Superior temporal gyrus (tissue), 1 donor: ENCODE results near the gene APOF.
"Not testable (repeated sequence)": the region's sequence is repeated elsewhere in the genome, so short reads cannot be mapped to it uniquely, and the experiment has no call there.

Experiments
- DNase-seq: peaks from one replicate; pipeline ENCODE4 v3.0.0-alpha.2; 2016; ENCODE audit errors: extremely low spot score

Gene APOF, protein sequence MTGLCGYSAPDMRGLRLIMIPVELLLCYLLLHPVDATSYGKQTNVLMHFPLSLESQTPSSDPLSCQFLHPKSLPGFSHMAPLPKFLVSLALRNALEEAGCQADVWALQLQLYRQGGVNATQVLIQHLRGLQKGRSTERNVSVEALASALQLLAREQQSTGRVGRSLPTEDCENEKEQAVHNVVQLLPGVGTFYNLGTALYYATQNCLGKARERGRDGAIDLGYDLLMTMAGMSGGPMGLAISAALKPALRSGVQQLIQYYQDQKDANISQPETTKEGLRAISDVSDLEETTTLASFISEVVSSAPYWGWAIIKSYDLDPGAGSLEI

DNA sequence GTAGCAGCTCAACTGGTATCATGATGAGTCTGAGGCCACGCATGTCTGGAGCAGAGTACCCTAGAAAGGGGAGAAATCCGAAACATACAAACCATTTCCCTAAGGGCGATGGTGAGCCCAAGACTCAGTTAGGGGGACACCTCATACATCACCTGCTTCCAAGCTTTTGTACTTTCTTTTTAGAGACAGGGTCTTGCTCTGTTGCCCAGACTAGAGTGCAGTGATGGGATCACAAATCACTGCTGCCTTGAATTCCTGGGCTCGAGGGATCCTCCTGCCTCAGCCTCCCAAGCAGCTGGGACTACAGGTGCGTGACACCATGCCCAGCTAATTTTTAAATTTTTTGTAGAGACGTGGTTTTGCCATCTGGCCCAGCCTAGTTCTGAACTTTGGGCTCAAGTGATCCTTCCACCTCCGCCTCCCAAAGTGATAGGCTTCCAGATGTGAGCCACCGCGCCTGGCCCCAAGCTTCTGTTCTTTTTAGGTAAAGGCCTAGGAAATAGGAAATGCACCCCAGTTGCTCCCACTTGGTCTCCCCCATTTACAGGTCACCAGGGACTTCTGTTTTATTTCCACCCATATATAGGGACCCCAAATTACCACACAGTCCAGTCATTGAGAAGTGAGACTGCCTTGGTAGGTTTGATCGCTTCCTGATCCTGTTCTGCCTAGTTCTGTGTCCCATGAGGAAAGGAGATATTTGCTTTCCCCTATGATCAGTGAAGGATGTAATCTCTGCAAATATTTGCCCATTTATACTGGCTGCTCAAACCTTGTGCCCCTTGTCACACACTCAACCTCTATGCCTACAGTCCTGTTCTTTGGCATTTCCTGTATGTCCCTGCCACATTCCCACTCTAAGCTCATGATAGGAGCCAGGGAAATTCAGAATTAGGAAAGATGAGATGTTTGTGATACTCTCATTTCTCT lies at the start of gene APOF:
Gene APOF (minus strand): TSS at position 728 of the 930 bp plus-strand sequence. CDS start 112 bp downstream, at position 616.
- DNase-seq, result no peak

DNA sequence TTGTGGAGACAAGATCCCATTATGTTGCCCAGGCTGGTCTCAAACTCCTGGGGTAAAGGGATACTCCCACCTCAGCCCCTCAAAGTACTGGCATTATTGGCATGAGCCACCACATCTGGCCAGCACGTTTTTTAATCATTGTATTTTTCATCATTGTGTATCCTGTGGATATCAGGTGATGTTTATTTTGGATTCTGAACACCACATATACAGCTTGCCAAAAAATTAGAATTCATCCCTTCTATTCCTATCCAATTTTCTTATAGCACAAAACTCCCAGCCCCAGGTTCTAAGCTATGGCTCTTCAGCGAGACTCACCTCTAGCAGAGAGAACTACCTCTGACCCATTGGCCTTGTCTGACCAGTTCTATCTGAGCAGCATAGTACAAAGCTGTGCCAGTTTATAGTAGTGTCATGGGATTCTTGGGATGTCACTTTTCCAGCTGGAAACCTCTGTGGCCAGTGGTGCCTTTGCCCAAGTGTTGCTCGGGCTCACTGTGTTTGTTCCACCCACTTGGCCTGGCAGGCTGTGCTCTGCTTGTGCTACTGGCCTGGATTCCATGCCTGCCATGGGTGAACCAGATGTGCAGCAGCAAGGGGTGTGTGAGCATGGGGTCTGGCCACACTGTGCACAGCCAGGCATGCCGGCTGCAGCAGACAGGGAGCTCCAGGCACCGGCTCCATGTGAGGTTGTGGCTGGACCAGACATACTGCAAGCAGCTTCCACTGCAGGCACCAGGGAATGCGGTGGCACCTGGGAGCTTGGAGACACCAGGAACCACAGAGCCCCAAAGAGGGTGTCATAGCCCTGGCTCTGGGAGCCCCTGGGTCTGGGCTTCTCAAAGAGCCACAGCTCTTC lies 49.4 kb upstream of the APOF start:
- no peak for DNase-seq

DNA sequence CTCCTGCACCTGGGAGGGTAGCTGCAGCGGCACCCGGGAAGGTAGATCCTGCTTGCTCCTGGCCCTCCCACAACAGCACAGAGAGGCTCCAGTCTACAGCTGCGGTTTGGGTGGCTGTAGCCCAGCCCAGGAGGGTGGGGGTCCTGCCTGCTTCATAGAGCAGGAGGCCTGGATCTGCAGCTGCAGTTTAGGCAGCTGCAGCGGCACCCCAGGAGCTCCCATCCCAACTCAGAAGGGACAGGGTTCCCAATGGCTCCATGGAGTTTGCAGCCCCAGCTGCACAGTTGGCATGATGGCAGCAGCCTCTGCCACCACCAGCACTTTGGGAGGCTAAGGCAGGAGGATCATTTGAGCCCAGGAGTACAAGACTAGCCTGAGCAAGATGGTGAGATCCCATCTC lies 48.1 kb upstream of the APOF start:
- no peak for DNase-seq

DNA sequence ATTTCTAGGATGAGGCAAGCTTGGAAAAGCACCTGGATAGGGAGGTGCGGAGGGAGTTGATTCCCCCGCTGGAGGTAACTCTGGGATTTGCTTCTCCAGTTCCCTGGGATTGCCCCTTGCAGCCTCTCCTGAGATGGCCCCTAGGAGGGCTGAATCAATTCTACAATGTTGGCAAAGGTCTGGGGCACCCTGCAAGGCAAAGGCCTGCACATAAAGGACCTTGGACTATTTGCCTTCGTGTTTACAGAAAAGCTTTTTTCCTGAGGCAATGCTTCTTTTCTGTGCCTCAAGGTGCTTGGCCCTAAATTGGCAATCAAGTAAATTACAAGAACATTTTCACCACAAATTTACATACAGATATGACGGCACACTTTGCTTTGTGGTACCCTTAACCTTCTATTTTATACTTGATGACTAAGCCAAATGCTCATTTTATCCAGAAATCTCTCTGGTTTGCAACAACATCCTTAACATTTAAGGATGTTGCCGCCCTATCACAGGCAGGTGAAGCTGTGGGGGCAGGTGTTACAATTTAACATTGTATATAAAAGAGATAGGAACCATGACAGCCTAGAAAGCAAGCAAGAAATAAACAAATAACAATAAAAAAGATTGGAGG lies 46.3 kb upstream of the APOF start:
- DNase-seq, result no peak

DNA sequence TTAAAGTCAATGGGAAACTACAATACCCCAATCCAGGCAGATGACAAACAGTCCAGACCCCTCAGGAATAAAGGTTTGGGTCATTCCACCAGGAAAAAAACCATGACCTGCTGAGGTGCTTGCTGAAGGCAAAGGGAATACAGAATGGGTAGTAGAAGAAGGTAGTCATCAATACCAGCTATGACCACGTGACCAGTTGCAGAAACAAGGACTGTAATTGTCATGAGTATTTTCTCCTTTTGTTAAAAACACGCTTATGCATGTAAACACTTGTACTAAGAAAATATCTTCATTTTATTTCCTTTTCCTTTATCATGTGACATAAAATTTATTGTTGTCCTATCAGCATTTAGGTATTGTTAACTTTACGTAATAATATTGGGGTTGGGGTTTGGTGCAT lies 41.6 kb upstream of the APOF start:
- DNase-seq, result not testable (repeated sequence)

DNA sequence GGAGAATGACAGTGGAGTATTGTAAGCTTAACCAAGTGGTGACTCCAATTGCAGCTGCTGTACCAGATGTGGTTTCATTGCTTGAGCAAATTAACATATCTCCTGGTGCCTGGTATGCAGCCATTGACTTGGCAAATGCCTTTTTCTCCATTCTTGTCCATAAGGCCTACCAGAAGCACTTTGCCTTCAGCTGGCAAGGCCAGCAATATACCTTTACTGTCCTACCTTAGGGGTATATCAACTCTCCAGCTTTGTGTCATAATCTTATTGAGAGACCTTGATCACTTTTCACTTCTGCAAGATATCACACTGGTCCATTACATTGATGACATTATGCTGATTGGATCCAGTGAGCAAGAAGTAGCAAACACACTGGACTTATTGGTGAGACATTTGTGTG lies 39.0 kb upstream of the APOF start:
- DNase-seq, result not testable (repeated sequence)

DNA sequence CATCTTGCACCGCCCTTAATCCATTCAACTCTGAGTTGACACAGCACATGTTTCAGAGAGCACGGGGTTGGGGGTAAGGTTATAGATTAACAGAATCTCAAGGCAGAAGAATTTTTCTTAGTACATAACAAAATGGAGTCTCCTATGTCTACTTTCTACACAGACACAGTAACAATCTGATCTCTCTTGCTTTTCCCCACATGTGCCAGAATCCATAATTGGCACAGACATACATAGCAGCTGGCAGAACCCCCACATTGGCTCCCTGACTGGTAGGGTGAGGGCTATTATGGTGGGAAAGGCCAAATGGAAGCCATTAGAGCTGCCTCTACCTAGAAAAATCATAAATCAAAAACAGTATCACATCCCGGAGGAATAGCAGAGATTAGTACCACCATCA lies 38.5 kb upstream of the APOF start:
- not testable (repeated sequence) for DNase-seq

DNA sequence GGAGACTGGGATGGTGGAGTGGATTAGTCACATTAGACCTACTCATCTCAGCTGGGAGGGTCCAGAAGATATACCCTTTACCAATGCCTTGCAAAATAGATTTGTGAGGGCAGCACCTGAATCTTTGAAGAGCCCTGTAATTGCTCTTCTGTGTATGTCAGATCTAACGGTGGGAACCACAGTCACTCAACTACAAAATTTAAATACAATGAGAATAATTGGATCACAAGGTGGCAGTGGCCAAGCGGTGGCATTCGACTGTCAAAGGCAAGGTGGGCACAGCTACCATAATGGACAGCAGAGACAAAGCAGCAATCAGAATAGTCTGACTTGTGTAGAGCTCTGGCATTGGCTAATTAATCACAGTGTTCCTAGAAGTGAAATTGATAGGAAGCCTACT lies 36.8 kb upstream of the APOF start:
- DNase-seq, result not testable (repeated sequence)

DNA sequence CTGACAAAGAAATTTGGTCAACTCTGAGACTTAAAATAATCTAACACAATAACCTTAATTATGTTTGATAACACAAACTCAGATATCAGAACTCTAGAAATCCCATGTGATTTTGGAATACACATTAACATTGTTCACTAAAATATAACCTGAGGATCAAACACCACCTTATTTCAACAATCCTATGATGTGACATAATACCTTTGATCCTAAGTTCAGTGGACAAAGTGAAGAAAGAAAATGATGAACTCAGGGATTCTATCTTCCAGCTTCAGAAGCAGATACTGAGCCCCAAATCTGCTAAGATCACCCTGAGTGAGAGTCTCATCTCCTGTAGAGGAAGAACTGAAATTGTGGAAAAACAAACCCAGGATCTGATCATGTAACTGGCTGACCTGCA lies 35.7 kb upstream of the APOF start:
- DNase-seq, result no peak

DNA sequence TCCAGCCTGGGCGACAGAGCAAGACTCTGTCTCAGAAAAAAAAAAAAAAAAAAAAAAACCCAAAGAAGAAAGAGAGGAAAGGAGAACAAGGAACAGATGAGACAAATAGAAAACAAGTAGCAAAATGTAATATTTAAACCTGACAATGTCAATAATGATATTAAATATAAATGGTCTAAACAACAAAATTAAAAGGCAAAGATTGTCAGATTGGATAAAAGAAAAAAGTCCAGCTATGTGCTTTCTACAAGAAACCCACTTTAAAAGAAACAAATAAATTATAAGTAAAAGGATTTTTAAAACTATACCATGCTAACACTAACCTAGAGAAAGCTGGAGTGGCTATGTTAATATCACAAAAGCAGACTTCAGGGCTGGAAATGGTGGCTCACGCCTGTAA lies 29.7 kb upstream of the APOF start:
- no peak for DNase-seq

DNA sequence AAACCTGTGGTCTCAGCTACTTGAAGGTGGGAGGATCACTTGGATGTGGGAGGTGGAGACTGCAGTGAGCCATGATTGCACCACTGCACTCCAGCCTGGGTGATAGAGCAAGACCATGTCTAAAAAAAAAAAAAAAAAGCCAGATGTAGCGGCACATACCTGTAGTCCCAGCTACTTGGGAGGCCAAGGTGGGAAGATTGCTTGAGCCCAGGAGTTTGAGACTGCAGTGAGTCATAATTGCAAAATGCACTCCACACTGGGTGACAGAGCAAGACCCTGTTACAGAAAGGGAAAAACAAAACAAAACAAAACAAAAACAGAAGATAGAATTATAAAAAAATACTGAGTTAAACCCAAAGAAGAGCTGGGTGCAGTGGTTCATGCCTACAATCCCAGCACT lies 29.1 kb upstream of the APOF start:
- DNase-seq, result no peak

DNA sequence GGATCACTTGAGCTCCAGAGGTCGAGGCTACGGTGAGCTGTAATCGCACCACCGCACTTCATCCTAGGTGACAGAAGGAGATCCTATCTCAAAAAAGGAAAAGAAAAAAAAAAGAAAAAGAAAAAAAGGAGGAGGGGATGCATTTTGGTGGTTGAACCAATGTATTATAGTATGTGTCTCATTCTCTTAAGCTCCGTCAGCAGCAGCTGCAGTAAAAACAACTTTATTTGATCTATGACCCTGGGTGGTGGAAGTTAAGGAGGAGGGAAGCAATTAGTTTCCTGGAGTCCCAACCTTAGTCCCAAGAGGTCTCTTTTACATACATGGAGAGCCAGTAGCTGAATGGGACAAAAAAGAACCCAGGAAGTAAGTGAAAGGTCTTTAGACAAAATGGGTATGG lies 26.8 kb upstream of the APOF start:
- DNase-seq, result no peak

DNA sequence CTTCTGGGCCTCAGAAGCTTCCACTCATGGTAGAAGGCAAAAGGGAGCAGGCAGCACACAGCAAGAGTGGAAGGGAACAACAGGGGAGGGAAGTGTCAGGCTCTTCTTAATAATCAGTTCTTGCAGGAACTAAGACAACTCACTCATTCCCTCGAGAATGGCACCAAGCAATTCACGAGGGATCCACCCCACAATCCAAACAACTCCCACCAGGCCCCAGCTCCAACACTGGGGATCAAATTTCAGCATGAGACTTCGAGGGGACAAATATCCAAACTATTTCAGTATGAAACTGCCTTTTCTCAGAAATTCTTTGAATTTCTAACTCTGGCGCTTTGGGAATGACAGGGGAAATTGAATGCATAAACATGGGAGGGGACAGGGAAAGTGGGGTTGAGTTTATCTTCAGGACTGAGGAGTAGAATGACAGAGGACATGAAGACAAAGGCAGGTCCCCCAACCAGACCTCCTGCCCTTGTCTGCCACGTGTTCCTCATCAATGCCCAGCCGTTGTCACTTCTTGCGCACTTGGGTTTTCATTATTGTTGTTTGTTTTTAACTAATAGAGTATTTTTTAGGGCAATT lies 24.6 kb upstream of the APOF start:
- DNase-seq, result no peak

DNA sequence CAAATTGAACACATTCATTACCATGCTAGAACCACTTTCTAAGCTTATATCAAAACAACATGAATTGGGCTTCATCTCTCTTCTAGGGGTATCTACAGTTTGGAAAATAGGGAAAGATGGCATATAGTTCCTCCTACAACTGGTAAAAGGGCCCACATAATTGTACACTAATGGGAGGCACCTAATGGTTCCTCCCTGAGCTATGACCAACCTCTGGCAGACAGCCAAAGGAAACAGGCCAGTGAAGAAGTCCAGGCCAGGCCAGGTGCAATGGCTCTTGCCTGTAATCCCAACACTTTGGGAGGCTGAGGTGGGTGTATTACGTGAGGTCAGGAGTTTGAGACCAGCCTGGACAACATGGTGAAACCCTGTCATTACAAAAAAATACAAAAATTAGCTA lies 23.2 kb upstream of the APOF start:
- no peak for DNase-seq

DNA sequence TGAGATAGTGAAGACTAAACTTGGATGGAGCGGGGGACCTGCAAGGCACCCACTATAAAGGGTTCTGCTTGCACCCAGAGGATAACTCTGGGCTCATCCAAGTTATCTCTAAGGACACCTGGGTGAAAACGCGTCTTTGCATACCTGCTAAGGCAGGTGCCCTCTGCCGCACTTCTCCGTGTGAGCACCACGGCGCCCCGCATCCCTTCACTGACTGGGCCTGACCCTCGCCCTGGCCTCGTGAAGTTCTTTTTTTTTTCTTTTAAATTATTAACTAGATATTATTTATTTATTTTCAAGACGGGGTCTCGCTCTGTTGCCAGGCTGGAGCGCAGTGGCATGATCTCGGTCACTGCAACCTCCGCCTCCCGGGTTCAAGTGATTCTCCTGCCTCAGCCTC lies 20.0 kb upstream of the APOF start:
- DNase-seq, result no peak

DNA sequence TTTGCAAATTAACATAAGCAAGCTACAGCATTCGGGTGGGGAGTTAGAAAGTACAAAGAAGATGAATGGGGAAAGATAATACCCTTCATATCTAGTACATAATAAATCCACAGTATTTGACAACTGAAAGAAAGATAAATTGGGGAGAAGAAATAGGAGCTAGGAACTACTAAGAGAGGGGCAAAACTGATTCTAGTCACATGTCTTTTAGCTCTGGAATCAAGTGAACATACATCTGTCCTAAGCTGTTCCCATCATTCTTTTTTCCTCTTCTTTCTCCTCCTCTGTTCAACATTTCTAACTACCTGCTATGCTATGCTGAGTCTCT lies 15.3 kb upstream of the APOF start:
- no peak for DNase-seq

DNA sequence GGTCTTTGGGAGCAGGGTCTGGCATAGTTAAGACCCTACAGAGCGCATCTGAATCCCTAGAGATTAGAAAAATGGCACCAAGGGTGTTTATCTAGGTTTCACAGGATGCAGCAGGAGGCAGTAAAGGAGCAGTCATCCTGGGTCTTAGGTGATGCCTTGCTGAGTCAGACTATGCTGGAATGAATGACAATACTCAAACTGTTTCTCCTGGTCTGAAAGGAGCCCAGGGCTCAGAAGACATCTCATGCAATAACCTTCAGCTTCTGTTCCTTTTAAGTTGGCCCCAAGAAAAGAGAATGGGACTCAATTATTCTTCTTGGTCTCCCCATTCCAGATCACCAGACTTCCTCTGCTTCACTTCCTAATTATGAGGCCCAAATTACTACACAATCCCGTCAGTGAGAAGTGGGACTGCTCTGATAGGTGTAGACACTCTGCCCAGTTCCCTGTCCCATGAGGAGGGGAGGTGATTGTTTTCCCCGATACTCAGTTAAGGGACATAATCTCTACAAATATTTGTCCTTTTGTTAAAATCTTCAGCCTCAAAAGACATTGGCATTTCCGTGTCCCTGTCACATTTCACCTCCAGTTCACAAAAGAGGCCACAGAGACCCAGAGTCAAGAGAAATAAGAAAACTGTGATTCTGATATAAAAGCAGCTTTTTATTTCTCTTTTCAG lies 14.8 kb upstream of the APOF start:
- no peak for DNase-seq

DNA sequence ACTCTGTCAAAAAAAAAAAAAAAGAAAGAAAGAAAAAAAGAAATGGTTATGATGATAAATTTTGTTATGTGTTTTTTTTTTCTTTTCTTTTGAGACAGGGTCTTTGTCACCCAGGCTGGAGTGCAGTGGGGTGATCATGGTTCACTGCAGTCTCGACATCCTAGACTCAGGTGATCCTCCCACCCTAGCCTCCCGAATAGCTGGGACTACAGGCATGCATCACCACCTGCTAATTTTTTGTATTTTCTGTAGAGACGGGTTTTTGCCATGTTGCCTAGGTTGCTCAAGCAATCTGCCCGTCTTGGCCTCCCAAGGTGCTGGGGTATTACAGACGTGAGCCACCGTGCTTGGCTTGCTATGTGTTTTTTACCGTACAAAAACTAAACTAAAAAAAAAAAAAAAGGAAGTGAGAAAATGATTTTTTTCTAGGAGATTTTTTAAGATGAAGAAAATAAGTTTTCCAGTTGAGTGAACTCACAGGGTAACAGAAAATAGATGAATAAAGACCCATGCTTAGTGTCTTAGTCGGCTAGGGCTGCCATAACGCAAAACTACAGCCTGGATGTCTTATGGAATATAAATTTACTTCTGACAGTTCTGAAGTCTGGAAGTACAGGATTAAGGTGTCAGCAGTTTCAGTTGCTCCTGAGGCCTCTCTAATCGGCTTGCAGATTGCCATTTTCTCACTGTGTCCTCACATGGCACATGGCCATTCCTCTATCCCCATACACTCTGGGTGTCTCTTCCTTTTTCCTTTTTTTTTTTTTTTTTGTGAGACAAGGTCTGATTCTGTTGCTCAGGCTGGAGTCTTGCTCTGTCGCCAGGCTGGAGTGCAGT lies 13.2 kb upstream of the APOF start:
- no peak for DNase-seq

DNA sequence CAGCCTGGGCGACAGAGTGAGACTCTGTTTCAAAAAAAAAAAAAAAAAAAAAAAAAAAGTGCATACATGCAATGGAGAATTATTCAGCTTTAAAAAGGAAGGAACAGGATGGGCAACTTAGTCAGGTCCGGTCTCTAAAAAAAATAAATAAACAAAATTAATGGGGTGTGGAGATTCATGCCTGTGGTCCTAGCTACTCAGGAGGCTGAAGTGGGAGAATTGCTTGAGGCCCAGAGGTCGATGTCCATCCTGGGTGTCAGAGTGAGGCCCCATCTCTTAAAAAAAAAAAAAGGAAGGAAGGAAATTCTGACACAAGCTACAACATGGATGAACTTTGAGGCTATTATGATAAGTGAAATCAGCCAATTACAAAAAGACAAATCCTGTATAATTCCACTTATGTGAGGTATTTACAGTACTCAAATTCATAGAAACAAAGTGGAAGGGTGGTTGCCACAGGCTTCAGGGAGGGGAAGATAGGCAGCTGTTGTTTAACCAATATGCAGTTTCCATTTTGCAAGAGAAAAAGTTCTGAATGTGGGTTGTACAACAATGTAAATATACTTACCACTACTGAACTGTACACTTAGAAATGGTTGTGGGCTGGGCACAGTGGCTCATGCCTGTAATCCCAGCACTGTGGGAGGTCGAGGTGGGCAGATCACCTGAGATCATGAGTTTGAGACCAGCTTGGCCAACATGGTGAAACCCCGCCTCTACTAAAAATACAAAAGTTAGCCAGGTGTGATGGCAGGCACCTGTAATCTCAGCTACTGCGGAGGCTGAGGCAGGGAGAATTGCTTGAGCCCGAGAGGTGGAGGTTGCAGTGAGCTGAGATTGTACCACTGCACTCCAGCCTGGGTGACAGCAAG lies 12.3 kb upstream of the APOF start:
- DNase-seq, result no peak
